ENCODE measurements around the gene APOBEC3G.
"Not testable (repeated sequence)": the region's sequence is repeated elsewhere in the genome, so short reads cannot be mapped to it uniquely, and the experiment has no call there.

The APOBEC3G gene

DNA sequence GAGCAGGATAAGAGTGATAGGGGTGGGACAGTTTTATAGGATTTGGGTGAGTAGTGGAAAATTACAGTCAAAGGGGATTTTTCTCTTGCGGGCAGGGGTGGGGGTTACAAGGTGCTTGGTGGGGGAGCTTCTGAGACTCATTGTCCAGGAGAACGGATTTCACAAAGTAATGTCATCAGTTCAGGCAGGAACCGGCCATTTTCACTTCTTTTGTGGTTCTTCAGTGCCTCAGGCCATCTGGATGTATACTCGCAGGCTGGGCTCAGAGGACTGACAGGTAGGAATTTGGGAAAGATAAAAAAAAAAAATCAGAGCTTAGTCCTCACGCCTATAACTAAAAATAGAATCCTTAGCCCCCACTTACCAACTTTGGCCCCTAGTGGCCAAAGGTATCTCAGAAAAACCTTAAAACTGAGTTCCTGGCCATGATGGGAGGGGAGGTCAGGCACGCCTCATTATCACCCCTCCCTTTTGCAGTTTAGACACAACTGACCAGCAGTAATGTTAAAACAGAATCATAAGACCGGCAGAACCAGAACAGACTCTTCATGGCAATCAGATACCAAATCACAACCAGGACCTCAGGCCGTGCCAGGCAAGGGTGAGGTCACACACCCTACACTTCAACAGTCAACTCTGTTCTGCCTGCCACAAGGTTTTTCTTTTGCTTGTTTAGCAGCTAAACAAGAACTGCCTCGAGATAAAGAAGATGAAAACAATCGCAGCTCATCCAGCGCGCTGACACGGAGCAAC lies 8.9 kb upstream of the APOBEC3G start:
- DNase-seq, result no peak

DNA sequence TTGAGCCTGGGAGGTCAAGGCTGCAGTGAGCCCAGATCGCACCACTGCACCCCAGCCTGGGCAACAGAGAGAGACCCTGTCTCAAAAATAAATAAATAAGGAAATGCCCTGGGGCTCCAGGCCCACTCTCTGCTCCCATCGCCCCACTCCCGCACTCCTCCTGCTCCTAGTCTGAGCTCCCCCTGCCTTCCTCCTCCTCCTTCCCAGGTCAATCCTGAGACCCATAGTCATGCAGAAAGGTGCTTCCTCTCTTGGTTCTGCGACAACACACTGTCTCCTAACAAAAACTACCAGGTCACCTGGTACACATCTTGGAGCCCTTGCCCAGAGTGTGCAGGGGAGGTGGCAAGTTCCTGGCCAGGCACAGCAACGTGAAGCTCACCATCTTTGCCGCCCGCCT lies 6.9 kb upstream of the APOBEC3G start:
- DNase-seq, result no peak

DNA sequence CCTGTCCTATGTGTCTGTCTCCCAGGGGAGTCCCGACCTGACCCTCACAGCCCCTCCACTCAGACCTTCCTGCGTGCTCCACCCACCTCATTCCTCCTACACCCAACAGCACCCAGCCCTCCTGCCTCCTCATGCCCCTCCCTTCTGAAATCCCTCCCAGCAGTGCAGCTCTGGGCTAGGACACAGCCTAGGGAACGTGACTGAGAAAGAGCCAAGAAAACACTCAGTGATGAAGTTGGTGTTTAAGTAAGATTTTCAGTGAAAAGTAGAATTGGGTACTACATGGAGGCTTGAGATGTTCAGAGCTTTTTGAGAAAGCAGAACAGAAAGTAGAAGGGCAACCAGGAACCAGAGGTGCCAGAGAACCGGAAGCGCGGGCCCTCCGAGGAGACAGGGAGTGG lies 4.5 kb upstream of the APOBEC3G start:
- not testable (repeated sequence) for DNase-seq

DNA sequence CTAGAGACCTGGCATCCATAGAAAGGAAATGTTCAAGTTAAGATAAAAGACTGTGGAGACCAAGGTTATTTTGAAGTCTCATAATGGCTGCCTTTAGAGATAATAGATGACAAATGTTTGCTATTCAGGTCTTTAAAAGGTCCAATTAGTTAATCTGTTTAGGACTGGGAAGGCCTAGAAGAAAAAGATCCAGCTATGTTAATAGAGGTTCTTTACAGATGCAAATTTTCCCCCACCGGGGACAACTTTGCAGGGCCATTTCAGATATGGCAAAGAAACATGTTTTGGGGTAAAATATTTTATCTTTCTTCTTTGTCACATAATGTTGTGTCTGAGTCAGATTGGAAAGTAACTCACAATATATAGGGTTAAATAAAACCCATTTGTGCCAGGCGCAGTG lies 3.1 kb upstream of the APOBEC3G start:
- no peak for DNase-seq

DNA sequence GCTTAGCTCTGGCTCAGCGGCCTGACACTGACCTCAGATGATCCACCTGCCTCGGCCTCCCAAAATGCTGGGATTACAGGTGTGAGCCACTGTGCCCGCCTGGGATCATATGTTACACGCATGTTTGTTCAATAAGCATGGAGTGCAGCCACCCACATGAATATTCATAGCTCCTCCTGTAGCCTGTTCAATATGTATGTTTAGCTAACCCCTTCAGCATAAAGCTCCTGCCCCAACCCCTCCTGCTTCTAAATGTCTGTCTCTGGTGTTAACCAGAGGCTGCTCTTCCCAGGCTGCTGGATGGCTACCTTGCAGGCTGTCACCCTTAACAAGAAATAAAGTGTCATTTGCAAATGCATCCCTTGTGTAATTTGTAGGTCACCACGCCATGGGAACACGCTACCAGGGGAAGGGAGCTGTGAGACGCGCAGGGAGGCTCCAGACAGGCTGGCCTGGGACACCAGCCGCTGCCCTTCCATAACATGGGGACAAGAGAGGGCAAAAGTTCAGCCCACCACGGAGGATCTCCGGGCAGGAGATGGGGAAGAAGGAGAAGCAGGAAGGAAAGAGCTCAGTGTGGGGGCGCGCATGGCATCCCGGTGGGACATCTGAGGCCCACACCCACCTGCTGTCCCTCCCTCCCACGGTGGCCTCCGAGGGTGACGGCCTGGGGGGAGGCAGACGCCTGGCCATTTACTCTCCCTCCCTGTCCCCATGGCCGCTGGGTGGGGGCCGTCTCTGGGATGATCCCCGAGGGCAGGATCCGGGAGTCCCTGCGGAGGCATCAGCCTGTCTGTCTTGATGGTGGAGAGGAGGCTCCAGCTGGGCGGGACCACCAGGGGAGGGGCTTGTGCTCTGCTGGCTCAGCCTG lies 685 bp upstream of the APOBEC3G start:
- DNase-seq, result not testable (repeated sequence)

DNA sequence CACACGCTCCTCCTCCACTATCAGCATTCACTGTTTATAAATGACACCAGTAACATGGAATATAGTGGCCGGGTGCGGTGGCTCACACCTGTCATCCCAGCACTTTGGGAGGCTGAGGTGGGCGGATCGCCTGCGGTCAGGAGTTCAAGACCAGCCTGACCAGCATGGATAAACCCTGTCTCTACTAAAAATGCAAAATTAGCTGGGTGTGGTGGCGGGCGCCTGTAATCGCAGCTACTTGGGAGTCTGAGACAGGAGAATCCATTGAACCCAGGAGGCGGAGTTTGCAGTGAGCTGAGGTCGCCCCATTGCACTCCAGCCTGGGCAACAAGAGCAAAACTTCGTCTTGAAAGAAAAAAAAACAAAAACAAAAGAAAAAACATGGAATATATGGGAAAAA lies 837 bp downstream of the APOBEC3G start:
- not testable (repeated sequence) for DNase-seq

DNA sequence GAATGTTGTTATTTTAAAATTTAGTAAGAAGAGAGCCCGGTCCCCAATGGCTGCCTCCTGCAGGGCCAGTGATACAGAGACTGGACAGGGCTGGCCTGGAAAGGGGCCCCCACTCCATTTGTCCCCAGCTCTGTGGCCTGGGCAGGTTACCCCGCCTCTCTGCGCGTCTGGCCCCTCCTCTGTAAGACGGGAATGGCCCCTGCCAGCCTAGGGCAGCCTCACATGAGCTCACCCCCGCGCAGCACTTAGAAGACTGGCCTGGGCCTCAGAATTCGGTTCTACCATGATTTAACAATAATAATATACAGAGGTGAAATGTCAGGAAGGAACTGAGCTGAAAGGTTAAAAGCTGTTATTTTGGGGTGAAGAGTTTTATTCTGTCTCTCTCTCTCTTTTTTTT lies 1.3 kb downstream of the APOBEC3G start:
- no peak for DNase-seq

DNA sequence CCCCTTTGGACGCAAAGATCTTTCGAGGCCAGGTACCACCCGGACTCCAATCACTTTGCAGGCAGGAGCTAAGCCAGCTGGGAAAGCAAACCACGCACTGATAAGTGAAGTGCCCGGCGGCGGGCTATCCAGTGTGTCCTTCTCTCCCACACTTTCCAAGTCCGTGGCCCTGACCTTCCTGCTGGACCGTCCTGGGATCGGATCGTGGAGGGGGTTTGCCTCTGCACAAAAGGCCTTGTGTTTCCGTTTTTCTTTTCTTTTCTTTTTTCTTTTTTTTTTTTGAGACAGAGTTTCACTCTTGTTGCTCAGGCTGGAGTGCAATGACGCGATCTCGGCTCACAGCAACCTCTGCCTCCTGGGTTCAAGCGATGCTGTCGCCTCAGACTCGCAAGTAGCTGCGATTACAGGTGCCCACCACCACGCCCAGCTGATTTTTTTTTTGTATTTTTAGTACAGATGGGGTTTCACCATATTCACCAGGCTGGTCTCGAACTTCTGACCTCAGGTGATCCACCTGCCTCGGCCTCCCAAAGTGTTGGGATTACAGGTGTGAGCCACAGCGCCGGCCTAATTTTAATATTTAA lies 2.1 kb downstream of the APOBEC3G start:
- DNase-seq, result not testable (repeated sequence)

DNA sequence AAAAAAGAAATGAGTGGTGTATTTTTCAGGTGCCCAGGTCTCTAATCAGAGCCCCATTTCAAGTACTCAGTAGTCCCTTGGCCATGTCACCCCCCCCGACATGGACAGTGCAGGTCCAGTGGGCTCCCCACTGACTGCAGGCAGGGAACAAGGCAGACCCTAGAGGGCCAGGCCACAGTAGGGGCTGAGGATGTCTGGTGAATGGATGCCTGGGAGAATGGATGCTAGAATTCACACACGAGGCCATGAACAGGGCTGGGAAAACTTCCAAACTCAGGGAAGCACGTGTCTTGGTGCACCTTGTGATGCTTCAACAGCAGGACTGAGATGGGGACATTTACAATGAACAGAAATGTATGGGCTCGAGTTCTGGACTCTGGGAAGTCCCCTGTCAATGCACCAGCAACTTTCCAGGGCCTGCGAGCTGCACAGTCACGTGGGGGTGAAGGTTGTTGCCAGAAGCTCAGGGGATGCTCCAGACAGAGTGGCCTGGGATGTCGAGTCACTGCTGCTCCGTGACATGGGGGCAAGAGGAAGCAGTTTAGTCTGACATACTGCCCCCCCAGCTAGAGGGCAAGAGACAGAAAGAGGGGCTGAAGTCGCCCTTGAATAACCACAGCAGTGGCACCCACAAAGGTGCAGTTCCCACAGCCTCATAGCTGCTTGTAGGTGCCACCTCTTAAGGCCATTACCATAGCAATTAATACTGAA lies 3.1 kb downstream of the APOBEC3G start:
- DNase-seq, result no peak

DNA sequence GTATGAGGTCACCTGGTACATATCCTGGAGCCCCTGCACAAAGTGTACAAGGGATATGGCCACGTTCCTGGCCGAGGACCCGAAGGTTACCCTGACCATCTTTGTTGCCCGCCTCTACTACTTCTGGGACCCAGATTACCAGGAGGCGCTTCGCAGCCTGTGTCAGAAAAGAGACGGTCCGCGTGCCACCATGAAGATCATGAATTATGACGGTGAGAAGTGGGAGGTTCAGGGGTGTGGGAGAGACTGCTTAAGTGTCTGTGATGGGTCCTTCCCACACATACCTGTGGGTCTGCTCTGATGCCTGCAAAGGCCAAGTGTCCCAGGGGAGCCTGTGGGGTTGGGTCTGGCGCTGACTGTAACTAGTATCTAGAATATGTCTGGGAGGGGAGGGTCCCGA lies 3.9 kb downstream of the APOBEC3G start:
- DNase-seq, result no peak

DNA sequence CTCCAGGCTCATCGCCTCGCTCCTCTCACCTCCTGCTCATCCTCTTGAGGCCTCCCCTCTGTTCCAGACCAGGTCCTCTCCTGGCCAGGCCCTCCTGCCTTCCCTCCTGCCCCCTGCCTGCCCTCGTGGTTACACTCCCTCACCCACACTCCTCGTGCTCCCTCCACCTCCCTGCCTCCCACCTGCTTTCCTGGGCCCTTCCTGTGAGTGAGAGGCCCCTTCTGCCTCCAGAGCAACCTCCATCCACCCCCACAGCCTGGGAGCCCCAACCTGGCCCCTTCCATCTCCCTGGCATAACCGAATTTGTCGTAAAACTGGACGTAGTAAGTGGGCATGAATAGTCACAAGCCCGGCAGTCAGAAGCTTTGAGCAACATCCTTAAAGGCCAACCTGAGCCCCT lies 4.5 kb downstream of the APOBEC3G start:
- no peak for DNase-seq

DNA sequence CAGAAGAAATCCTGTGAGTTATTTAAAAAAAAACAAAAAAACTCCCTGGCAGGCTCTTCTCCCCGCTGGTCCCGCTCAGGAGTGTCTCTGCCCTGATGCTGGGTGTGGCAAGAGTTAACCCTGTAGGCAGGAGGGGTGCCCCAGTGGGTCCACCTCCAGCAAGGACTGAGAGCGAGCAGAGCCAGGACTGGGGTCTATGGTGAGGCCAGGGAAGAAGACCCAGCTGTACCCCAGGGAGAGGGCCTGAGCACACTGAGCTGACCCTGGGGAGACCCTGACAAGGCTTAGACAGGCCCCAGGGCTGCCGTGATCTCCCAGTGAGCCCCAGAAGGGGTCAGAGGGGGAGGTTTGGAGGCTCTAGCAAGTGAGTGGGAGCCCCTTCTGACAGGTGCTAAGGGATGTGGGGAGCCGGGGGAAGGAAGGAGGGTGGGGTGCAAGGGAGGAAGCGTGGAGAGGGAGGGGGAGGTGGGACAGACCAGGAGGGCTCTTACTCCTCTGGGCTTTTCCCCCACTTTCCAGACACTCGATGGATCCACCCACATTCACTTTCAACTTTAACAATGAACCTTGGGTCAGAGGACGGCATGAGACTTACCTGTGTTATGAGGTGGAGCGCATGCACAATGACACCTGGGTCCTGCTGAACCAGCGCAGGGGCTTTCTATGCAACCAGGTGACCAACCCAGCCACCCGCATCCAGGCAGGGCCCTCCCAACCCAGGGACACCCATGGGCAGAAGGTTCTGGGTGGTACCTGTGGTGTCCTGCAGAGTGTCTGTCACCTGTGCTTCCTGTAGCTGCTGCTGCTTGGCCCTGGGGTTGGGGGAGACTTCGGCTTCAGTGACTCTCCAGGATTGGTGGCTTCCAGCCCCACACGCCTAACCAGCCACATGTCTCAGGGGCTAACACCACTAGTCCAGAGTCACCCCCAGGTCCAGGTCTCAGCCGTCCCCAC lies 6.4 kb downstream of the APOBEC3G start:
- DNase-seq, result no peak

DNA sequence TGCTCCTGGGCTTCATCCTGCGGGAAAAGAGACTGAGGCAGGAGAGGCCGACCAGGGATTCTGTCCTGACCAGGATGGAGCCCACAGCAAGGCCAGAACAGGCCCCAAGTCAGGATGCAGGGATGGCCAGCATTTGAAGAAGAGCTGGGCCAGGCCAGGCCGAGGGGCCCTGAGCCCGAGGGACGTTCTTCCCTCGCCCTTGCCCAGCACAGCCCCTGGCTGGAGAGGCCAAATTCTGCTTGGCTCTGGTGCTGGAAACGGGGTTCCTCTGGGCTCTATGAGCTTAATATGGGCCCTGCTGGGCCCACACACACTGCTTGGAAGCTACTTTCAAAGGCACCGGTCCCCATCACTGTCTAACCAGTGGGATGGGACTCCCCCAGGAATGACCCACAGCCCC lies 7.6 kb downstream of the APOBEC3G start:
- DNase-seq, result no peak

DNA sequence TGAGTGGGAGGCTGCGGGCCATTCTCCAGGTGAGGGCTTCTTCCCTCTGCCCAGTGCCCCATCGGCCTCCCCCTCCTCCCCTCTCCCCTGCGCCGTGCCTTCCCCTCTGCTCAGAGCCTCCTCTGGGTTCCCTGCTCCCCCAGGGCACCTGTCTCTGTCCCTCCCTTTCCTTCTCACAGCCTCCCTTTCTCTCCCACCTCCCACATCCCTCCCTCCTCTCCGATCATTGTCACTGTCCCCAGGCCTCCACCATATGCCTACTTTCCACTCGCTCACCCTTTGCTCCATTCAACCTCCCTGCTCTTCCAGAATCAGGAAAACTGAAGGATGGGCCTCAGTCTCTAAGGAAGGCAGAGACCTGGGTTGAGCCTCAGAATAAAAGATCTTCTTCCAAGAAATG lies 10.0 kb downstream of the APOBEC3G start:
- no peak for DNase-seq

DNA sequence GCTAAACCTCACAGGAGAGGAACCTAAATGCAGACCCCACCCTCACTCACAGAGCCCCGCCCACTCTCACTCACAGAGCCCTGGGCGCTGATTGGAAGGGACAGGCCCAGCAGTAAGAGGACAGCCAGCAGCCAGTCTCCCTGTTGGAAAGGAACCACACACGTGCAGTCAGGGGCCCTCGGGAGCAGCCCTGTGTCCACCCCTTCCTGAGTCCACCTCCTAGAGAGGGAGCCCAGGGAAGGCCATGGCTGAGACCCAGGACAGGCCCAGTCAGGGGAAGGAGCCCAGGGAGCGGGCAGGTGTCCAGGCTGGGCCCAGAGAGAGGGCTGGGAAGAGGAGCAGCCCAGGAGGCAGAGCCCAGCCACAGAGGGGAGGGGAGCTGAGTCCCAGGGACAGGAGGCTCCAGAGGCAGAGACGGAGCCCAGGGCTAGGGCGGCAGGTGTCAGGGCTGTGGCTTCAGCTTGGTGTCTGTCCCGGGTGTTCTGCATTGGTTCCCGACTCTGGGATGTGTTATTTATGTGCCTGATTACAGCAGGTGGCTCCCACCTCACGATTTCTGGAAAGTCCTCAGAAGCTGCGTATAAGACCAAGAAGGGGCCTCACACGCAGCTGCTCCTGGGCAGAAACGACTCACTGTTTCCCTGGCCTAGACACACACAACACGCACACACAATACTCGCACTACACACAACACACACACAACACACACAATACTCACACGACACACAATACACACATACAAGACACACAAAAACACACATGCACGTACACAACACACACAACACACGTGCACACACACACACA lies 11.0 kb downstream of the APOBEC3G start:
- DNase-seq, result no peak

DNA sequence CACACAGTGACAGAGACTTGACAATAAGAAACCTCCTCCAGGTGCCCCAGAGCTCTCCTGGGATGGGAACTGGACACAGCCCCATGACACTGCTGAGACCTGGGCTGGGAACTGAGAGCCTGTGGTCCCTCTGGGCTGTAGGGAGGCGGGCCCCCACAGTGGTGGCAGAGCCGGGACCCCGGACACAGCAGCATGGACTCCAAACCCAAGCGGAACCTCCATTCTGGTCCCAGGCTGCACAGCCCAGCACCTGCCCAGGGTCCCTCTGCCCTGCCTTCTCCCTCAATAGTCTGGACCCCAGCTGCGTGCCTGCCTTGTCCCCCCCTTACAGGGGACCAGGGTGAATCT lies 11.6 kb downstream of the APOBEC3G start:
- no peak for DNase-seq

DNA sequence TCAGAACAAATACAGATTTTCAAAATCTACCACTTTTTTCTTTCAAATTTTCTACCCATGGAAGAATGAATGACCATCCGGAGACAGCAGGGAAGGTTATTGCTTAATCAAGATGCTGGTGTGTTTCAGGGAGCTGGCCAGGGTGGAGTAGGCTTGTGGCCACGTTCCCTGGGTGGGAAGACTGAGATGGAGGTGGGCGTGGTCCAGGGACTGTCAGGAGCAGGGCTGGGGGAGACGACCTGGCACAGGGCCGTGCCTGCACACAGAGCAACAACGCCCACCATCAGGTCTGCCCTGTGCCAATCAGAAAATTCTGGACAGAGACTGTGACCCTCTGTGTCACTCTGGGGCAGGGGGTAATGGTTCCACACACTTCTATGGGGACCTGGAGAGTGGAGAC lies 12.9 kb downstream of the APOBEC3G start:
- no peak for DNase-seq

DNA sequence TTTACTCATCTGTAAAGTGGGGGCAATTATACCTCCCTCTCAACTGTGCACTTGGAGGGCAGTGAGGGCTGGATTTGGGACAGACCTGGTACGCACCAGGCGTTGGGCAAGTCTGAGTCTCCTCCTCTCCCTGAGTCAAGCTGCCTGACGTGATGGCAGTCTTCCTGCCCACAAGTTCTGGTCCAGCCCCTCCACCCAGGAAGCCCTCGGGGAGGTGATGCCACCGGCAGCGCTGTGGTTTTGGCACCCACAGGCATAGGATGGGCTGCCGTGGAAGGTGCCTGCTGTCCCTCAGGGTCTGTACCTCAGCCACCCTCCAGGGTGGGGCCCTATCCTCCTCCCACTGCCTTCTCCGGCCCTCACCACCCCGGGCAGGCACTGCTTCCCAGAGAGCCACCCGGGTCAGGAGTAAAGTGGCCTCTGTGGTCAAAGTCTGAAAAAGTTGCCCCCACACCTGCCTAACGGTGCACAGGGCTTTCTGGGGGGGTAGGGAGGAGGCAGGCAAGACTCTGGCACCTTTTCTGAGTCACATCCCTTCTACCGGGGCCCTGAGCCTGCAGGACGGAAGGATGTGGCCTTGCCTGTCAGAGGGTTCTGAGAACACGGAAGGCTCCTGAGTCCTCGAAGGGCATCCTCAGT lies 13.5 kb downstream of the APOBEC3G start:
- DNase-seq, result no peak

DNA sequence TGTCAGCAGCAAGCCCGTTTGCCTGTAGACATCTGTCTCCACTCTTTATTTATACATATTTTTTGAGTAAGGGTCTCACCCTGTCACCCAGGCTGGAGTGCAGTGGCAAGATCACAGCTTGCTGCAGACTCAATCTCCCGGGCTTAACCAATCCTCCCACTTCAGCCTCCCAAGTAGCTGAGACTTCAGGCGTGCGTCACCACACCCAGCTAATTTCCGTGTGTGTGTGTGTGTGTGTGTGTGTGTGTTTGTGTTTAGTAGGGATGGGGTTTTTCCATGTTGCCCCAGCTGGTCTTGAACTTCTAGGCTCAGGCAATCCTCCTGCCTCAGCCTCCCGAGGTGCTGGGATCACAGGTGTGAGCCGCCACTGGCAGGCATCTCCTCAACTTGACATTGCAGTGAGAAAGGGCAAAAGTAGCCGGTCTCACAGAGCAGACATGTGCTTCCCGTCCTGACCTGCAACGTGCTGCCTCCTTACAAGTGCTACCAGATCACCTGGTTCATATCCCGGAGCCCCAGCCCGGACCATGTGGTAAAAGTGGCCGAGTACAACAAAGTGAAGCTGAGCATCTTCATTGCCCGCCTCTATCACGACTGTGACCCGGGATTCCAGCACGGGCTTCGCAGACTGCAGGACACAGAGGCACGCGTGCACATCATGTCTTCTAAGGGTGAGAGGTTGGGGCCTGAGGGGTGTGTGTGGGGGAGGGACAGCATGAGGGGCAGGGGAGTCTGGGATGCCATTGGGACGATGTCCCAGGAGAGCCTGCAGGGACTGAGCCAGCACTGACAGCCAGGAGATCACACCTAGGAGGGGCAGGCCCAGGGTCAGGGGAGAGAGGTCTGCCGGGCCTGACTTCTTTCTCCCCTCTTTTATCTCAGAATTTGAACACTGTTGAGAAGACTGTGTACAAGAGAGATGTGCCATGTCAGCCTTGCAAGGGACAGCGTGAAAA lies 14.3 kb downstream of the APOBEC3G start:
- DNase-seq, result no peak

All from NCI-H1105 (cell line).